Erythroblast (primary cell): ENCODE data around the gene LMNTD1.
A peak's percentile ranks its signal among the peaks of the same experiment; 100 is the strongest.

Experiments
- DNase-seq, 2 experiments: peaks; one replicate each; lab custom pipeline; 2025; lab: John Stamatoyannopoulos, UW
- GATA1 ChIP-seq: IDR thresholded peaks from 2 replicates; pipeline ENCODE4 v1.6.1; 2011; ENCODE audit warnings: low read depth, mild to moderate bottlenecking, control low read depth, low read length, moderate library complexity
- POLR2A ChIP-seq: IDR thresholded peaks from 2 replicates; pipeline ENCODE4 v1.6.1; 2011; ENCODE audit warnings: mild to moderate bottlenecking, low read length

The LMNTD1 gene

GRCh38 chr12:25574761-25575160, 21.7 kb upstream of the LMNTD1 start:
- TF ChIP-seq GATA1 (no peak), POLR2A (no peak)
- no peak for DNase-seq

- TF ChIP-seq GATA1 = no peak
- TF ChIP-seq POLR2A = no peak
- no peak for DNase-seq
Measured at GRCh38 chr12:25573346-25573745, 20.3 kb upstream of the LMNTD1 start.

GRCh38 chr12:25570418-25570817, 17.3 kb upstream of the LMNTD1 start:
- DNase-seq = no peak
- no peak for TF ChIP-seq GATA1
- no peak for TF ChIP-seq POLR2A

GRCh38 chr12:25566202-25566949, 13.3 kb upstream of the LMNTD1 start:
- TF ChIP-seq POLR2A (no peak), GATA1 (no peak)
- DNase-seq = no peak

GRCh38 chr12:25558586-25558985, 5.5 kb upstream of the LMNTD1 start:
- no peak for TF ChIP-seq GATA1
- TF ChIP-seq POLR2A = no peak
- no peak for DNase-seq

GRCh38 chr12:25557830-25558436, 4.8 kb upstream of the LMNTD1 start:
- no peak for TF ChIP-seq GATA1
- TF ChIP-seq POLR2A = no peak
- peak; percentile 32 to 61 for DNase-seq

GRCh38 chr12:25556153-25556552, 3.1 kb upstream of the LMNTD1 start:
- TF ChIP-seq GATA1 = no peak
- TF ChIP-seq POLR2A = no peak
- DNase-seq = no peak

- DNase-seq = no peak
- TF ChIP-seq POLR2A = no peak
- no peak for TF ChIP-seq GATA1
Measured at GRCh38 chr12:25552681-25553080, 402 bp downstream of the LMNTD1 start.

- no peak for DNase-seq
- TF ChIP-seq POLR2A (no peak), GATA1 (no peak)
Measured at GRCh38 chr12:25550186-25550585, 2.9 kb downstream of the LMNTD1 start.

- DNase-seq = no peak
- TF ChIP-seq GATA1 (no peak), POLR2A (no peak)
Measured at GRCh38 chr12:25549120-25549519, 4.0 kb downstream of the LMNTD1 start.

GRCh38 chr12:25546318-25546717, 6.8 kb downstream of the LMNTD1 start:
- TF ChIP-seq GATA1 = no peak
- no peak for DNase-seq

- no peak for DNase-seq
- TF ChIP-seq GATA1 (no peak), POLR2A (no peak)
Measured at GRCh38 chr12:25533150-25533549, 19.9 kb downstream of the LMNTD1 start.

GRCh38 chr12:25531502-25532052, 21.5 kb downstream of the LMNTD1 start:
- no peak for TF ChIP-seq GATA1
- TF ChIP-seq POLR2A = no peak
- no peak for DNase-seq

- no peak for DNase-seq
- TF ChIP-seq GATA1 (no peak), POLR2A (no peak)
Measured at GRCh38 chr12:25529738-25530137, 23.3 kb downstream of the LMNTD1 start.

- DNase-seq = no peak
Measured at GRCh38 chr12:25526778-25527177, 26.3 kb downstream of the LMNTD1 start.

More at GRCh38 chr12:25526778-25527177, 26.3 kb downstream of the LMNTD1 start:
- TF ChIP-seq GATA1 (no peak), POLR2A (no peak)
